H9 (cell line): Measurements from ENCODE around the gene LILRA5. TPM values are rescaled to one million over a fixed set of nuclear protein-coding genes. Genes with fewer than 3 reads are reported as not detected.

Source experiments
- DNase-seq: peaks from one replicate; pipeline ENCODE4 v3.0.0-alpha.2; 2017
- H2AFZ ChIP-seq: one replicate; pipeline ENCODE4 v1.6.1; 2013; ENCODE audit warnings: mild to moderate bottlenecking, low read length, control low read depth, moderate library complexity
- H2AK5ac ChIP-seq: 2 replicates; pipeline ENCODE4 v1.6.1; 2013; ENCODE audit warnings: low read length, control low read depth, mixed read lengths; ENCODE audit not compliant: insufficient read length
- H2BK120ac ChIP-seq: one replicate; pipeline ENCODE4 v1.6.1; 2013; ENCODE audit warnings: low read depth, mild to moderate bottlenecking, low read length, control low read depth, inconsistent platforms; ENCODE audit not compliant: poor library complexity, severe bottlenecking
- H2BK12ac ChIP-seq: 2 replicates; pipeline ENCODE4 v1.6.1; 2013; ENCODE audit warnings: low read length, control low read depth, mixed read lengths, low read depth; ENCODE audit not compliant: insufficient read length
- H2BK15ac ChIP-seq: 2 replicates; pipeline ENCODE4 v1.6.1; 2013; ENCODE audit warnings: low read depth, low read length, control low read depth
- H2BK20ac ChIP-seq: one replicate; pipeline ENCODE4 v1.6.1; 2013; ENCODE audit warnings: low read depth, mild to moderate bottlenecking, low read length, control low read depth, inconsistent platforms; ENCODE audit not compliant: poor library complexity, severe bottlenecking
- H2BK5ac ChIP-seq: 2 replicates; pipeline ENCODE4 v1.6.1; 2013; ENCODE audit warnings: low read length, control low read depth, mixed read lengths; ENCODE audit not compliant: insufficient read length
- H3K14ac ChIP-seq: 2 replicates; pipeline ENCODE4 v1.6.1; 2013; ENCODE audit warnings: low read length, control low read depth; ENCODE audit not compliant: insufficient read depth
- H3K18ac ChIP-seq: 2 replicates; pipeline ENCODE4 v1.6.1; 2013; ENCODE audit warnings: low read depth, mild to moderate bottlenecking, mixed read lengths, low read length, control low read depth; ENCODE audit not compliant: insufficient read length
- H3K23ac ChIP-seq: 2 replicates; pipeline ENCODE4 v1.6.1; 2013; ENCODE audit warnings: low read length, control low read depth, mixed read lengths, low read depth; ENCODE audit not compliant: insufficient read length
- H3K23me2 ChIP-seq: 2 replicates; pipeline ENCODE4 v1.6.1; 2013; ENCODE audit warnings: low read depth, mild to moderate bottlenecking, mixed read lengths, low read length, control low read depth; ENCODE audit not compliant: insufficient read length, poor library complexity, severe bottlenecking
- H3K27ac ChIP-seq: 2 replicates; pipeline ENCODE4 v1.5.1; 2013; ENCODE audit warnings: low read length, control low read depth, mixed read lengths, low read depth; ENCODE audit not compliant: insufficient read length
- H3K27me3 ChIP-seq: 2 replicates; pipeline ENCODE4 v1.6.1; 2013; ENCODE audit warnings: low read length, control low read depth, inconsistent platforms; ENCODE audit not compliant: insufficient read depth
- H3K4ac ChIP-seq: 2 replicates; pipeline ENCODE4 v1.6.1; 2013; ENCODE audit warnings: low read depth, mild to moderate bottlenecking, control low read depth, inconsistent platforms, low read length, moderate library complexity
- H3K4me1 ChIP-seq: 2 replicates; pipeline ENCODE4 v1.6.1; 2013; ENCODE audit warnings: low read length, control low read depth, inconsistent platforms; ENCODE audit not compliant: insufficient read depth
- H3K4me2 ChIP-seq: 2 replicates; pipeline ENCODE4 v1.6.1; 2013; ENCODE audit warnings: low read length, control low read depth, mixed read lengths; ENCODE audit not compliant: insufficient read length, insufficient read depth
- H3K56ac ChIP-seq: 2 replicates; pipeline ENCODE4 v1.6.1; 2013; ENCODE audit warnings: low read depth, mild to moderate bottlenecking, mixed read lengths, low read length, control low read depth; ENCODE audit not compliant: insufficient read length
- H3K79me1 ChIP-seq: 2 replicates; pipeline ENCODE4 v1.6.1; 2013; ENCODE audit warnings: low read depth, mild to moderate bottlenecking, moderate library complexity, low read length, control low read depth, inconsistent platforms; ENCODE audit not compliant: insufficient read depth, poor library complexity, severe bottlenecking
- H3K79me2 ChIP-seq: 2 replicates; pipeline ENCODE4 v1.6.1; 2013; ENCODE audit warnings: low read length, control low read depth, inconsistent platforms; ENCODE audit not compliant: insufficient read depth
- H3K9ac ChIP-seq: 2 replicates; pipeline ENCODE4 v1.6.1; 2013; ENCODE audit warnings: low read length, control low read depth, mixed read lengths; ENCODE audit not compliant: insufficient read length; ENCODE audit errors: extremely low read depth
- H3K9me3 ChIP-seq: one replicate; pipeline ENCODE4 v1.6.1; 2013; ENCODE audit warnings: low read depth, low read length, inconsistent platforms; ENCODE audit not compliant: control insufficient read depth
- H3T11ph ChIP-seq: one replicate; pipeline ENCODE4 v1.6.1; 2013; ENCODE audit warnings: mild to moderate bottlenecking, low read length, control low read depth, inconsistent platforms
- H4K20me1 ChIP-seq: one replicate; pipeline ENCODE4 v1.6.1; 2013; ENCODE audit not compliant: control insufficient read depth, insufficient read length, insufficient read depth
- H4K5ac ChIP-seq: 2 replicates; pipeline ENCODE4 v1.6.1; 2013; ENCODE audit warnings: low read depth, mild to moderate bottlenecking, mixed read lengths, low read length, control low read depth; ENCODE audit not compliant: insufficient read length
- H4K8ac ChIP-seq: replicated peaks from 2 replicates; pipeline ENCODE4 v1.6.1; 2013; ENCODE audit warnings: low read length, control low read depth, mixed read lengths, low read depth; ENCODE audit not compliant: insufficient read length
- H4K91ac ChIP-seq: 2 replicates; pipeline ENCODE4 v1.6.1; 2013; ENCODE audit warnings: low read depth, mild to moderate bottlenecking, moderate library complexity, mixed read lengths, low read length, control low read depth; ENCODE audit not compliant: insufficient read length
- H3K27ac Mint-ChIP-seq, 3 experiments: 2 replicates in 2 of 3; 3 replicates in 1 of 3; pipeline ENCODE4 v1.8.0; 2020 to 2021; ENCODE audit warnings: mixed read lengths in 3 of 3, mild to moderate bottlenecking in 1 of 3, moderate library complexity in 1 of 3
- H3K27me3 Mint-ChIP-seq: 2 replicates; pipeline ENCODE4 v1.8.0; 2021; ENCODE audit warnings: low read depth, mild to moderate bottlenecking, moderate library complexity, mixed read lengths
- H3K36me3 Mint-ChIP-seq, 3 experiments: 2 replicates in 2 of 3; 3 replicates in 1 of 3; pipeline ENCODE4 v1.8.0; 2020 to 2021; ENCODE audit warnings: low read depth in 3 of 3, mixed read lengths in 3 of 3; ENCODE audit not compliant: insufficient read depth in 1 of 3
- H3K4me1 Mint-ChIP-seq, 2 experiments: 2 replicates each; pipeline ENCODE4 v1.8.0; 2020; ENCODE audit warnings: mixed read lengths in 2 of 2
- H3K4me3 Mint-ChIP-seq, 2 experiments: 2 replicates in 1 of 2; 3 replicates in 1 of 2; pipeline ENCODE4 v1.8.0; 2020 to 2021; ENCODE audit warnings: mild to moderate bottlenecking in 2 of 2, mixed read lengths in 2 of 2, moderate library complexity in 1 of 2
- H3K9me3 Mint-ChIP-seq, 2 experiments: 2 replicates in 1 of 2; 3 replicates in 1 of 2; pipeline ENCODE4 v1.8.0; 2020; ENCODE audit warnings: mild to moderate bottlenecking in 2 of 2, mixed read lengths in 2 of 2, moderate library complexity in 1 of 2
- CTCF ChIP-seq: fragments of 200-600 bp; sonication (generic); conservative IDR thresholded peaks from 3 replicates; pipeline ENCODE4 v1.8.0; 2021; ENCODE audit warnings: antibody characterized with exemption, mild to moderate bottlenecking
- WGBS: extraction: QIAGEN DNeasy Blood & Tissue Kit; methylation state at CpG from one replicate; pipeline ENCODE4 v1.1.7; 2013; ENCODE audit warnings: missing lambda C conversion rate, low lambda C conversion rate, mixed read lengths; ENCODE audit not compliant: insufficient read length; ENCODE audit errors: extremely low coverage; 5-methylcytosine and 5-hydroxymethylcytosine counted together
- total RNA-seq: library from RNA; stranded (reverse); gene quantifications from 2 replicates; pipeline ENCODE4 v1.2.1, GENCODE V29; 2021

The LILRA5 gene
- total RNA-seq, 1 experiment from 2014 or later = not detected

GRCh38 chr19:54332149-54332548 lies 19.2 kb upstream of the LILRA5 start:
- Histone ChIP-seq H3K23ac (no peak overlapping the region), H3K79me1 (no peaks in the 10 kb centered on the region), H4K91ac (no peak overlapping the region), H3K79me2 (no peaks in the 10 kb centered on the region), H2AFZ (no peak overlapping the region), H3K23me2 (no peaks in the 10 kb centered on the region), H2BK5ac (no peak overlapping the region), H3K9me3 (no peaks in the 10 kb centered on the region), H4K5ac (no peak overlapping the region), H4K8ac (no peak overlapping the region), H3K9ac (no peak overlapping the region), H3K4ac (no peak overlapping the region), H3K14ac (no peak overlapping the region), H3K27me3 (no peaks in the 10 kb centered on the region; the same call in 1 of the 2 replicates), H2BK20ac (no peak overlapping the region), H3K56ac (no peak overlapping the region), H4K20me1 (no peaks in the 10 kb centered on the region), H3T11ph (no peak overlapping the region), H2BK15ac (no peak overlapping the region), H2AK5ac (no peak overlapping the region), H3K27ac (no peak overlapping the region), H3K18ac (no peak overlapping the region), H2BK12ac (no peak overlapping the region), H2BK120ac (no peak overlapping the region), H3K4me1 (no peaks in the 10 kb centered on the region; the same call in 1 of the 2 replicates), H3K4me2 (no peak overlapping the region)
- H3K4me1 Mint-ChIP-seq = peaks cover 4 to 15% of the 10 kb centered on the region in 2 experiments; a peak in 3 of 4 replicates
- no peak for TF ChIP-seq CTCF
- WGBS = no CpG with 5 or more reads among the region's 7 CpGs
- H3K27ac Mint-ChIP-seq = no peak overlapping the region
- DNase-seq = no peak
- peaks cover 27% of the 10 kb centered on the region for H3K27me3 Mint-ChIP-seq
- peaks cover 0 to 4% (median 1%) of the 10 kb centered on the region in 3 experiments; a peak in 2 of 7 replicates for H3K36me3 Mint-ChIP-seq
- no peak overlapping the region for H3K4me3 Mint-ChIP-seq
- peaks cover 0 to 67% of the 10 kb centered on the region in 2 experiments; a peak in 3 of 5 replicates for H3K9me3 Mint-ChIP-seq
